Pancreas (tissue), 10 donors: ENCODE data around the gene RAX2. TPM values are rescaled to one million over a fixed set of nuclear protein-coding genes. Genes with fewer than 3 reads are reported as not detected.

Experiments used
- ATAC-seq, 4 donors: fragments of 200-7000 bp; cut with Tn5 transposase; one replicate each; pipeline versions ENCODE4 v1.8.0 to v1.9.1; 2020; ENCODE audit warnings: mild to moderate bottlenecking in 4 of 4, moderate library complexity in 4 of 4
- DNase-seq, 6 donors: peaks; one replicate each; pipeline ENCODE4 v3.0.0-alpha.2; 2020
- FAIRE-seq: peaks from 2 replicates; lab custom pipeline; 2012; peaks lifted over from hg19 to GRCh38; lab: Jason Lieb, UNC
- H3K27ac ChIP-seq, 4 donors: fragments of 200-600 bp; sonication (generic); 1 replicate in 3 of 4; 2 replicates in 1 of 4; pipeline versions ENCODE4 v1.5.0 to v1.8.0; 2020
- H3K27me3 ChIP-seq, 4 donors: fragments of 200-600 bp; one replicate each; pipeline ENCODE4 v1.8.0; 2021
- H3K36me3 ChIP-seq, 3 donors: fragments of 200-600 bp; sonication (generic) in 1 of 3; one replicate each; pipeline versions ENCODE4 v1.5.0 to v1.8.0; 2020 to 2021
- H3K4me1 ChIP-seq, 3 donors: fragments of 200-600 bp; one replicate each; pipeline ENCODE4 v1.8.0; 2021
- H3K4me3 ChIP-seq, 4 donors: fragments of 200-600 bp; sonication (generic) in 2 of 4; one replicate each; pipeline versions ENCODE4 v1.5.0 to v1.8.0; 2020 to 2021
- H3K9me3 ChIP-seq, 4 donors: fragments of 200-600 bp; one replicate each; pipeline ENCODE4 v1.8.0; 2021
- WGBS, 2 donors: extraction: QIAGEN DNeasy Blood & Tissue Kit; methylation state at CpG; one replicate each; pipeline ENCODE4 v1.1.7; 2013; 5-methylcytosine and 5-hydroxymethylcytosine counted together
- intact Hi-C, 3 donors: fragments of 100-400 bp; cut with DNase I; formaldehyde crosslinking; loops; one replicate each; pipeline versions ENCODE4 v1.11.1 to v1.14.2; 2022
- polyA plus RNA-seq, 2 donors: library from polyadenylated mRNA; stranded (reverse); fragments of 200-250 nt; gene quantifications; one replicate each; pipeline ENCODE4 v1.2.3, GENCODE V29; 2013
- total RNA-seq, 6 donors: library from RNA; stranded (reverse); fragmentation: NEBNext Ultra II Directional in 4 of 6; extraction: Animal tissue kit (Norgen Biotek cat#: 25700) in 4 of 6; gene quantifications; one replicate each; pipeline versions ENCODE4 v1.2.1 to v1.2.4, GENCODE V29; 2021 to 2023
- TF ChIP-seq, protein P1 (sequence below), 4 donors: fragments of 200-600 bp; sonication (generic) in 3 of 4; IDR thresholded peaks; one replicate each; pipeline versions ENCODE4 v1.5.0 to v1.8.0; 2021; ENCODE audit warnings: antibody characterized with exemption in 4 of 4
- donor health status: healthy with polysubstance abuse.
- donor health status: DM: no; HTN: no; CAD: no; lungs with moderate emphysema.
- donor health status: DM: no; HTN: no; CAD: no.
- donor health status: control.
- donor health status: control.
- donor health status: Bipolar disorder and iron deficiency.
- donor health status: DM: yes; HTN: yes; CAD: no.
- donor health status: DM: no; HTN: no; CAD: no.
- donor health status: DM: no; HTN: no; CAD: no.
- donor health status: DM: yes; HTN: yes; CAD: no.

RAX2 gene
- total and polyA plus RNA-seq, 8 donors, result not detected

DNA sequence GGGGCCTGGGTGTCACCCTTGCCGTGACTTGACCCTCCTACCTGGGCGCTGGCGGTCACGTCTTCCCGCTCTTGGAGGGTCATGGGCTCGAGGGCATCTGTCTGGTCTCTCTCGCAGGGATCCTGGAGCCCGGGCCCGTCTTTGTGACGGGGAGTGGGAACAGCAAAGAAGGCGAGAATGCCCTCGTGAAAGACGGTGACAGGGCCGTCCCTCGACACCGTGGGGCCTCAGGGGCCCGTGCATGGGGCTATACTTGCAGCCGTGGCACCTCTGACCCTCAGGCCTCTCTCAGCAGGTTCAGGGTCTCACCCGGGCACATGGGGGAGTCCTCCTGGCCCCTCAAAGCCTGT lies 35.1 kb upstream of the RAX2 start:
- TF ChIP-seq, protein P1, sequence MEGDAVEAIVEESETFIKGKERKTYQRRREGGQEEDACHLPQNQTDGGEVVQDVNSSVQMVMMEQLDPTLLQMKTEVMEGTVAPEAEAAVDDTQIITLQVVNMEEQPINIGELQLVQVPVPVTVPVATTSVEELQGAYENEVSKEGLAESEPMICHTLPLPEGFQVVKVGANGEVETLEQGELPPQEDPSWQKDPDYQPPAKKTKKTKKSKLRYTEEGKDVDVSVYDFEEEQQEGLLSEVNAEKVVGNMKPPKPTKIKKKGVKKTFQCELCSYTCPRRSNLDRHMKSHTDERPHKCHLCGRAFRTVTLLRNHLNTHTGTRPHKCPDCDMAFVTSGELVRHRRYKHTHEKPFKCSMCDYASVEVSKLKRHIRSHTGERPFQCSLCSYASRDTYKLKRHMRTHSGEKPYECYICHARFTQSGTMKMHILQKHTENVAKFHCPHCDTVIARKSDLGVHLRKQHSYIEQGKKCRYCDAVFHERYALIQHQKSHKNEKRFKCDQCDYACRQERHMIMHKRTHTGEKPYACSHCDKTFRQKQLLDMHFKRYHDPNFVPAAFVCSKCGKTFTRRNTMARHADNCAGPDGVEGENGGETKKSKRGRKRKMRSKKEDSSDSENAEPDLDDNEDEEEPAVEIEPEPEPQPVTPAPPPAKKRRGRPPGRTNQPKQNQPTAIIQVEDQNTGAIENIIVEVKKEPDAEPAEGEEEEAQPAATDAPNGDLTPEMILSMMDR (IDR thresholded peaks at IDR 0.05), result no peak
- FAIRE-seq, result no peak
- no peaks in the 10 kb centered on the region for H3K9me3 ChIP-seq
- ATAC-seq, result no peak
- DNase-seq, result peak in 1 of 6 donors; percentile 46
- no peaks in the 10 kb centered on the region for H3K27me3 ChIP-seq
- intact Hi-C loops, result no loop called here
- H3K27ac ChIP-seq, result no peak overlapping the region
- no peak overlapping the region for H3K4me3 ChIP-seq
- H3K36me3 ChIP-seq, result no peaks in the 10 kb centered on the region
- 69 to 72% methylated on average over 19 of the region's 19 CpGs for WGBS, 2 donors
- H3K4me1 ChIP-seq, result no peaks in the 10 kb centered on the region

DNA sequence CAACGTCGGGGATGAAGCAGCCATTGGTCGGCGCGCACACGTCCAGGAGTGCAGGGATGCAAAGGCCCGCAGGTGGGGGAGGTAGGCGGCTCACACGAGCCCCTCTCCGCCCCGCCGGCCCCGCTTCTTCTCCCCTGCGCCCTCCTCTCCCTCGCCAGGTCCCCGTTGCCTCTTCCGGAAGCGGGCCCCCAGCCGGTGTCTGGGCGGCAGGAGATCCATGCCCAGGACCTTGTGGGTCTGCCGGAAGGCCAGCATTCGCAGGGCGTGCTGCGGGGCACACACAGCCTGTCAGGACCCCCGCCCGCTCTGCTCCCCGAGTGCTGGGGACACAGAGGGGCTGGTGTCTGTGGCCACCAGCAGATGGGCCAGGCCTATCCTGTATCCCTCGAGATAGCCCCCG lies 33.8 kb upstream of the RAX2 start:
- no peak overlapping the region for H3K4me3 ChIP-seq
- TF ChIP-seq, protein P1 (IDR thresholded peaks at IDR 0.05), result no peak
- FAIRE-seq, result no peak
- no peaks in the 10 kb centered on the region for H3K4me1 ChIP-seq
- ATAC-seq, result no peak
- H3K27ac ChIP-seq, result no peak overlapping the region
- no peaks in the 10 kb centered on the region for H3K9me3 ChIP-seq
- 74 to 81% methylated on average over 29 of the region's 29 CpGs for WGBS, 2 donors
- peaks cover 0 to 5% (median 0%) of the 10 kb centered on the region in 4 donors for H3K27me3 ChIP-seq
- no peaks in the 10 kb centered on the region for H3K36me3 ChIP-seq
- intact Hi-C loops, result no loop called here
- peak in 1 of 6 donors; percentile 40 for DNase-seq

DNA sequence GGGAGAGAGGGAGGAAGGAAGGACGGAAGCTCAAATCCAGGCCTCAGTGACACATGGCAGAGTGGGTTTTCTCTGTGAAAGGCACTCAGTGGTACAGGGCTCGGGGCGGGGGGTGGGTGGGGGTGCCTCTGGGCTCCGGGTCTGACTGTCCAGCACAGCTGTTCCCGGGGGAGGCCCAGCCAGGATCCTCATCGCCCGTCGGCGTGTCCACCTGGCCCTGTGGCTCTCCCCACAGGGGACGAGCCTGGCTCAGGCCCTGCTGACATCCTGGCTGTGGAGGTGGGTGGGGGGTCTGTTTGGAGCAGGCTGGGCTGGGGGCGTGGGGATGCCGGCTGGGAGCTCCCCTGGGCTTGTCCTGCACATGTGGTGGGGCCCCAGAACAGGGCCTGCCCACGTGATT lies 32.4 kb upstream of the RAX2 start:
- TF ChIP-seq, protein P1 (IDR thresholded peaks at IDR 0.05), result no peak
- intact Hi-C loops, result loop anchor here in 1 of 3 donors (5.0 kb wide), 1 partner anchor 418 kb away; no protein-coding TSS in a partner anchor
- H3K9me3 ChIP-seq, result no peaks in the 10 kb centered on the region
- no peak overlapping the region for H3K27ac ChIP-seq
- no peak for ATAC-seq
- FAIRE-seq, result no peak
- H3K36me3 ChIP-seq, result no peaks in the 10 kb centered on the region
- DNase-seq, result peak in 1 of 6 donors; percentile 52
- 63 to 69% methylated on average over 13 of the region's 13 CpGs for WGBS, 2 donors
- H3K27me3 ChIP-seq, result peaks cover 0 to 5% (median 0%) of the 10 kb centered on the region in 4 donors
- no peak overlapping the region for H3K4me3 ChIP-seq
- H3K4me1 ChIP-seq, result no peaks in the 10 kb centered on the region

DNA sequence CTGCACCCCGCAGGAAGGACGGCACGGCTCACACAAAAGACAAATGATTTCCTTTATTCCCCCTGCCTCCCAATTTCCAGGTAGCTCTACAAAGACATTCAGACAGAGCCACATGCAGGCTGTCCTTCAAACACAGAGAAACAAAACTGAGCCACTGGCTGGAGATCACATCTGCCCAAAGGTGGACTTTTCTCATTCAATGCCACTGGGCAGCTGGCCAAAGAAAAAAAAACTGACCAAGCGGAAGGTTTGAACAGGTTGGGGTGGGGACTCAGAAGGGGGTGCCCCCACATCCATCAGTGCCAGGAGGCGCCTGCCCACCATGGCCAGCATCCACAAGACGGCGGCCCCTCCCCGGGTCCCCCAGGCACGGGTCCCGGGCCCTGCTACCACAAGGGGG lies 32.0 kb upstream of the RAX2 start:
- H3K4me3 ChIP-seq, result no peak overlapping the region
- peaks cover 0 to 5% (median 0%) of the 10 kb centered on the region in 4 donors for H3K27me3 ChIP-seq
- DNase-seq (peak in 1 of 6 donors; percentile 46), FAIRE-seq (no peak), ATAC-seq (no peak)
- H3K4me1 ChIP-seq, result no peaks in the 10 kb centered on the region
- intact Hi-C loops, result loop anchor here in 1 of 3 donors (5.0 kb wide), 1 partner anchor 418 kb away; no protein-coding TSS in a partner anchor
- WGBS, 2 donors, result 41 to 57% methylated on average over 10 of the region's 10 CpGs
- no peak overlapping the region for H3K27ac ChIP-seq
- TF ChIP-seq, protein P1 (IDR thresholded peaks at IDR 0.05), result no peak
- no peaks in the 10 kb centered on the region for H3K36me3 ChIP-seq
- H3K9me3 ChIP-seq, result no peaks in the 10 kb centered on the region

DNA sequence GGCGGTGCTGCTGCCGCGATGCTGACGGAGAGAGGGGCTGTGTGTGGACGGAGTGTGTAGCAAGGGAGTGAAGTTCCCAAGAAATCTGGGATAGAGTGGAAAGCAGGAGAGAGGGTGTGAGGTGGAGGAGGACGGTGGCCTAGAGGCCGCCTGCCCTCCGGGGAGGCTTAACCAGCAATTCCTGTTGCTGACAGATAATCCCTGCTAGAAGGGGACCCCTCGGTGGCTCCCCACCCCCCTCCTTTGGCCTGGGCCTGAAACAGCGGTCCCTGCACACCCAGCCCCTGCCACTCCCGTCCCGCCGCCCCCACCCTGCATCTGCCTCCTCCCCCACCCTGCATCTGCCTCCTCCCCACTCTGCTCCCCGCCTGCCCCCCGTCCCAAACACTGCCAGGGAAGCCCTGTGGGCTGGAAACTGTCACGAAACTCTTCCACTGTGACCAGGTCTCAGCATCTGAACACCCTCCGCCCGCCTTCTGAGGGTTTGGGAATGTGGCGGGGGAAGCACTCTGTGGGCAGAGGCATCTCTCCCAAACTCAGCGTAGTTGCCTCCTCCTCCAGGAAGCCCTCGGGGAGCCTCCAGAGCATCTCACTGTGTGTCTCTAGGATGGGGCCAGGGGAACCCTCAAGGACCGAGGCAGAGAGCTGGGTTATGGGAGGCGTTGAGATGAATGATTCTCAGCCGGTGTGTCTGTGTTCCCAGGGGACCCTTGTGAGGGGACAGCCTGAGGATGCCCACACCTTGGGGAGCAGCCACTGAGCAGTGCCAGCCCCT lies 31.3 kb upstream of the RAX2 start:
- FAIRE-seq (no peak), DNase-seq (no peak), ATAC-seq (no peak)
- 64 to 76% methylated on average over 18 to 24 of the region's 24 CpGs for WGBS, 2 donors
- intact Hi-C loops, result loop anchor here in 1 of 3 donors (5.0 kb wide), 1 partner anchor 419 kb away; no protein-coding TSS in a partner anchor
- H3K36me3 ChIP-seq, result no peaks in the 10 kb centered on the region
- H3K27me3 ChIP-seq, result peaks cover 0 to 5% (median 0%) of the 10 kb centered on the region in 4 donors
- H3K4me3 ChIP-seq, result no peak overlapping the region
- TF ChIP-seq, protein P1 (IDR thresholded peaks at IDR 0.05), result no peak
- no peaks in the 10 kb centered on the region for H3K4me1 ChIP-seq
- no peak overlapping the region for H3K27ac ChIP-seq
- H3K9me3 ChIP-seq, result no peaks in the 10 kb centered on the region
